ENCODE data around the gene OR52D1. TPM values are rescaled to one million over a fixed set of nuclear protein-coding genes. Genes with fewer than 3 reads are reported as not detected.

The OR52D1 gene
- total RNA-seq, 4 donors from 2014 or later, result not detected

DNA sequence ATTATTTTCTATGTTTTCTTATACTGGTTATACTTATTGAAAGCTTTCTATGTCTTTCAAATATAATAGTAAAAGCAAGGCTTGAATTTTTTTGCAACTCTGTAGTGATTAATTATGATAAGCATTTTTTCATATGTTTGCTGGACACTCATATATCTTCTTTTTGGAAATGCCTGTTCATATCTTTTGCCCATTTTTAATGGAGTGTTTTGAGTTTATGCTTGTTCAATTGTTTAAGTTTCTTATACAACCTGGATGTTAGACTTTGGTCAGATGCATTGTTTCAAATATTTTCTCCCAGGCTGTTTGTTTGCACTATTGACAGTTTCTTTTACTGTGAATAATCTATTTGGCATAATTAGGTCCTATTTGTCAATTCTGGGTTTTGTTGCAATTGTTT, 48.0 kb downstream of the OR52D1 start:
- H3K36me3 ChIP-seq, result no peaks in the 10 kb centered on the region
- no peaks in the 10 kb centered on the region for H3K27me3 ChIP-seq
- no peak overlapping the region for H3K27ac ChIP-seq
- TF ChIP-seq POLR2AphosphoS5 (IDR thresholded peaks at IDR 0.05) (no peak), EP300 (IDR thresholded peaks at IDR 0.05) (no peak), POLR2A (IDR thresholded peaks at IDR 0.05) (no peak)
- TF ChIP-seq, protein P1, sequence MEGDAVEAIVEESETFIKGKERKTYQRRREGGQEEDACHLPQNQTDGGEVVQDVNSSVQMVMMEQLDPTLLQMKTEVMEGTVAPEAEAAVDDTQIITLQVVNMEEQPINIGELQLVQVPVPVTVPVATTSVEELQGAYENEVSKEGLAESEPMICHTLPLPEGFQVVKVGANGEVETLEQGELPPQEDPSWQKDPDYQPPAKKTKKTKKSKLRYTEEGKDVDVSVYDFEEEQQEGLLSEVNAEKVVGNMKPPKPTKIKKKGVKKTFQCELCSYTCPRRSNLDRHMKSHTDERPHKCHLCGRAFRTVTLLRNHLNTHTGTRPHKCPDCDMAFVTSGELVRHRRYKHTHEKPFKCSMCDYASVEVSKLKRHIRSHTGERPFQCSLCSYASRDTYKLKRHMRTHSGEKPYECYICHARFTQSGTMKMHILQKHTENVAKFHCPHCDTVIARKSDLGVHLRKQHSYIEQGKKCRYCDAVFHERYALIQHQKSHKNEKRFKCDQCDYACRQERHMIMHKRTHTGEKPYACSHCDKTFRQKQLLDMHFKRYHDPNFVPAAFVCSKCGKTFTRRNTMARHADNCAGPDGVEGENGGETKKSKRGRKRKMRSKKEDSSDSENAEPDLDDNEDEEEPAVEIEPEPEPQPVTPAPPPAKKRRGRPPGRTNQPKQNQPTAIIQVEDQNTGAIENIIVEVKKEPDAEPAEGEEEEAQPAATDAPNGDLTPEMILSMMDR (IDR thresholded peaks at IDR 0.05), result no peak
- no peak for DNase-seq (ENCODE audit: low spot score in 2 of 2)
- no peaks in the 10 kb centered on the region for H3K9me3 ChIP-seq
- no peak overlapping the region for H3K4me3 ChIP-seq
- H3K4me1 ChIP-seq, result no peaks in the 10 kb centered on the region

Other genes with a start within 250 kb of the OR52D1 start
- gene HBG1, start 238.8 kb upstream of the OR52D1 start, total RNA-seq, result not detected
- gene HBG2, start 233.9 kb upstream of the OR52D1 start, total RNA-seq, result not detected
- 1 to 10 TPM in 1 of 4 donors, not detected in 3; 1.9 TPM for gene HBE1, start 218.7 kb upstream of the OR52D1 start, total RNA-seq
- not detected for gene OR51B4, start 186.7 kb upstream of the OR52D1 start, total RNA-seq
- not detected for gene OR51B2, start 164.4 kb upstream of the OR52D1 start, total RNA-seq
- not detected for gene OR51B5, start 145.2 kb upstream of the OR52D1 start, total RNA-seq
- gene OR51B6, start 137.2 kb upstream of the OR52D1 start, total RNA-seq, result not detected
- gene OR51M1, start 104.9 kb upstream of the OR52D1 start, total RNA-seq, result not detected
- gene OR51Q1, start 66.6 kb upstream of the OR52D1 start, total RNA-seq, result not detected
- gene OR51I1, start 47.2 kb upstream of the OR52D1 start, total RNA-seq, result not detected
- not detected for gene OR51I2, start 39.4 kb upstream of the OR52D1 start, total RNA-seq
- under 1 TPM in 1 of 4 donors, not detected in 3; 0.56 TPM for gene UBQLN3, start 21.3 kb downstream of the OR52D1 start, total RNA-seq
- 1 to 10 TPM in 2 of 4 donors, under 1 TPM in 1, not detected in 1; 0.26 to 3.6 (median 1.9) TPM for gene UBQLNL, start 28.0 kb downstream of the OR52D1 start, total RNA-seq
- 1 to 10 TPM in 1 of 4 donors, under 1 TPM in 1, not detected in 2; 0.85 to 2.1 TPM for gene OR52H1, start 59.9 kb downstream of the OR52D1 start, total RNA-seq
- gene OR52B6, start 92.2 kb downstream of the OR52D1 start, total RNA-seq, result not detected
- gene TRIM6, start 108.0 kb downstream of the OR52D1 start, total RNA-seq, result 1 to 10 TPM in 3 of 4 donors, under 1 TPM in 1; 0.72 to 4.8 (median 1.9) TPM
- 1 to 10 TPM; 5.0 to 8.4 (median 7.2) TPM for gene TRIM34, start 136.3 kb downstream of the OR52D1 start, total RNA-seq
- gene TRIM5, start 196.4 kb downstream of the OR52D1 start, total RNA-seq, result 10 to 100 TPM; 12.3 to 21.7 (median 16.8) TPM
- gene TRIM22, start 201.1 kb downstream of the OR52D1 start, total RNA-seq, result 10 to 100 TPM in 2 of 4 donors, 1 to 10 TPM in 2; 8.5 to 20.3 (median 13.6) TPM
- not detected for gene OR56B1, start 247.8 kb downstream of the OR52D1 start, total RNA-seq

Measured in suprapubic skin (tissue), 4 donors.